ENCODE results near the gene PRUNE1.

Gene PRUNE1

DNA sequence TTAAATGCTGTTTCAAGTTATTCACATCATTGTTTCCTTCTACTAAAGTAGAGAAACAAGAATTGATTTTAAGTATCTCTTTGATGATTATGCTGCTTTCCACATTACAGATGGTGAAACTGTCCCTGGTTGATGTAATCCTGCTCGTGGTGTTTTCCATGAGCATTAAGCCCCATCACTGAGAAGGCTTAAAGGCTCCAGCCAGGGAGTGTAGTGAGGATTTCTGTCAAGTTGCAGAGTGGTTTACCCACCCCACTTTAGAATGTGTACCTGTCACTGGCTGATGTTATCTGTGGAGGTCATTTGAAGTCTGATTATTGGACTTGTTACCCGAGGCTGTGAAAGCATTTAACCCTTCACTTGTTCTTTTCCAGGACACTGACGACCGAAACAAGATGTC is 46.5 kb upstream of the PRUNE1 start (continued):
- TF ChIP-seq ARNTL (CRISPR knock-in tag; IDR thresholded peaks at IDR 0.05; ENCODE audit: borderline replicate concordance, low read depth) (no peak), ZC3H10 (CRISPR knock-in tag; IDR thresholded peaks at IDR 0.05) (no peak), ZNF70 (CRISPR knock-in tag; IDR thresholded peaks at IDR 0.05) (no peak), BACH2 (CRISPR knock-in tag; IDR thresholded peaks at IDR 0.05; ENCODE audit: borderline replicate concordance) (no peak), SNAI2 (CRISPR knock-in tag; IDR thresholded peaks at IDR 0.05) (no peak), ESRRG (CRISPR knock-in tag; IDR thresholded peaks at IDR 0.05) (no peak)
- TF ChIP-seq, protein P1, sequence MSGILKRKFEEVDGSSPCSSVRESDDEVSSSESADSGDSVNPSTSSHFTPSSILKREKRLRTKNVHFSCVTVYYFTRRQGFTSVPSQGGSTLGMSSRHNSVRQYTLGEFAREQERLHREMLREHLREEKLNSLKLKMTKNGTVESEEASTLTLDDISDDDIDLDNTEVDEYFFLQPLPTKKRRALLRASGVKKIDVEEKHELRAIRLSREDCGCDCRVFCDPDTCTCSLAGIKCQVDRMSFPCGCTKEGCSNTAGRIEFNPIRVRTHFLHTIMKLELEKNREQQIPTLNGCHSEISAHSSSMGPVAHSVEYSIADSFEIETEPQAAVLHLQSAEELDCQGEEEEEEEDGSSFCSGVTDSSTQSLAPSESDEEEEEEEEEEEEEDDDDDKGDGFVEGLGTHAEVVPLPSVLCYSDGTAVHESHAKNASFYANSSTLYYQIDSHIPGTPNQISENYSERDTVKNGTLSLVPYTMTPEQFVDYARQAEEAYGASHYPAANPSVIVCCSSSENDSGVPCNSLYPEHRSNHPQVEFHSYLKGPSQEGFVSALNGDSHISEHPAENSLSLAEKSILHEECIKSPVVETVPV (CRISPR knock-in tag; IDR thresholded peaks at IDR 0.05): no peak

DNA sequence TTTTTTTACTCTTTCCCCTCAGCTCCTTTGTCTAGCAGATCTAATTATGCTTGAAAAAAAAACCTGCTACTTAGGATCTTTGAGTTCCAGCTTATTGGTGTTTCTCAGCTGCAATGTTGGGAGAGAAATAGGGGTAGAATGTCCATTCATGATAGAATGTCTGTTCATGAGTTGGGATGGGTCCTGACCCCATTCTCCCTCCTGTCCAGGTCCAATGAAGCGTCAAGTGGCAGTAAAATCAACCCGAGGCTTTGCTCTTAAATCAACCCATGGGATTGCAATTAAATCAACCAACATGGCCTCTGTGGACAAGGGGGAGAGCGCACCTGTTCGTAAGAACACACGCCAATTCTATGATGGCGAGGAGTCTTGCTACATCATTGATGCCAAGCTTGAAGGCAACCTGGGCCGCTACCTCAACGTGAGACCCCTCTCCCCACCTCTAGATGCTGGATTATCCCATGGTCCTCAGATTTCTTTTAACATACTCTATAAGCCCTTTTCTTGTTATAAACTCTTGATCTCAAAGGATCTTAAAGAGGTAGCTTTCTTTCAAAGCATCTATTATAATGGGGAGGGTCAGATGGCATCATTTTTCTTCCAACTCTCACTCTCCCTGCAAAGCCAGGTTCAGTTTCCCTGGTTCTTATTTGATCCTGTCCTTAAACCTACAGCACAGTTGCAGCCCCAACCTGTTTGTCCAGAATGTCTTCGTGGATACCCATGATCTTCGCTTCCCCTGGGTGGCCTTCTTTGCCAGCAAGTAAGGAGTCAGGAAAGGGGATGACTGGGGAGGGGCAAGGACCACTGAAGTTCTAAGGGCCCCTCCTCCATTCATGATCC is 44.7 kb upstream of the PRUNE1 start:
- no peak for ATAC-seq
- TF ChIP-seq PPARA (CRISPR knock-in tag; IDR thresholded peaks at IDR 0.05; ENCODE audit: borderline replicate concordance) (no peak), TOX (CRISPR knock-in tag; IDR thresholded peaks at IDR 0.05; ENCODE audit: borderline replicate concordance) (no peak), RARB (CRISPR knock-in tag; IDR thresholded peaks at IDR 0.05) (0 out of 2 replicates have a peak, but pooled peaks have one; percentile 23)

DNA sequence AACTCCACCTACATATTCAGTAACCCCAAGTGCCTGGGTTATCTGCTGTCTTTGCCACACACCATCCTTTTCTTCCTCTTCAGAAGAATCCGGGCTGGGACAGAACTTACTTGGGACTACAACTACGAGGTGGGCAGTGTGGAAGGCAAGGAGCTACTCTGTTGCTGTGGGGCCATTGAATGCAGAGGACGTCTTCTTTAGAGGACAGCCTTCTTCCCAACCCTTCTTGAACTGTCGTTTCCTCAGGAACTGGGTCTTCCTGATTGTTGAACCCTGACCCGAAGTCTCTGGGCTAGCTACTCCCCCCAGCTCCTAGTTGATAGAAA is 44.1 kb upstream of the PRUNE1 start:
- no peak for TF ChIP-seq ZFP30 (CRISPR knock-in tag; IDR thresholded peaks at IDR 0.05)
- no peak for TF ChIP-seq PPARA (CRISPR knock-in tag; IDR thresholded peaks at IDR 0.05; ENCODE audit: borderline replicate concordance)
- no peak for TF ChIP-seq ESRRG (CRISPR knock-in tag; IDR thresholded peaks at IDR 0.05)
- TF ChIP-seq, protein P1 (CRISPR knock-in tag; IDR thresholded peaks at IDR 0.05): no peak
- TF ChIP-seq ZNF565 (CRISPR knock-in tag; conservative IDR thresholded peaks at IDR 0.05; ENCODE audit: low read depth): no peak
- TF ChIP-seq OSR1 (CRISPR knock-in tag; IDR thresholded peaks at IDR 0.05): no peak
- no peak for TF ChIP-seq TCF4 (CRISPR knock-in tag; IDR thresholded peaks at IDR 0.05; ENCODE audit: borderline replicate concordance)
- TF ChIP-seq, protein P2, sequence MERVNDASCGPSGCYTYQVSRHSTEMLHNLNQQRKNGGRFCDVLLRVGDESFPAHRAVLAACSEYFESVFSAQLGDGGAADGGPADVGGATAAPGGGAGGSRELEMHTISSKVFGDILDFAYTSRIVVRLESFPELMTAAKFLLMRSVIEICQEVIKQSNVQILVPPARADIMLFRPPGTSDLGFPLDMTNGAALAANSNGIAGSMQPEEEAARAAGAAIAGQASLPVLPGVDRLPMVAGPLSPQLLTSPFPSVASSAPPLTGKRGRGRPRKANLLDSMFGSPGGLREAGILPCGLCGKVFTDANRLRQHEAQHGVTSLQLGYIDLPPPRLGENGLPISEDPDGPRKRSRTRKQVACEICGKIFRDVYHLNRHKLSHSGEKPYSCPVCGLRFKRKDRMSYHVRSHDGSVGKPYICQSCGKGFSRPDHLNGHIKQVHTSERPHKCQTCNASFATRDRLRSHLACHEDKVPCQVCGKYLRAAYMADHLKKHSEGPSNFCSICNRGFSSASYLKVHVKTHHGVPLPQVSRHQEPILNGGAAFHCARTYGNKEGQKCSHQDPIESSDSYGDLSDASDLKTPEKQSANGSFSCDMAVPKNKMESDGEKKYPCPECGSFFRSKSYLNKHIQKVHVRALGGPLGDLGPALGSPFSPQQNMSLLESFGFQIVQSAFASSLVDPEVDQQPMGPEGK (CRISPR knock-in tag; IDR thresholded peaks at IDR 0.05; ENCODE audit: borderline replicate concordance): no peak
- no peak for TF ChIP-seq ISL1 (CRISPR knock-in tag; IDR thresholded peaks at IDR 0.05)
- TF ChIP-seq RARB (CRISPR knock-in tag; IDR thresholded peaks at IDR 0.05): no peak
- TF ChIP-seq SNAI2 (CRISPR knock-in tag; IDR thresholded peaks at IDR 0.05): no peak
- no peak for TF ChIP-seq ZC3H10 (CRISPR knock-in tag; IDR thresholded peaks at IDR 0.05)
- no peak for TF ChIP-seq GLIS3 (CRISPR knock-in tag; IDR thresholded peaks at IDR 0.05)
- no peak for TF ChIP-seq TOX (CRISPR knock-in tag; IDR thresholded peaks at IDR 0.05; ENCODE audit: borderline replicate concordance)
- TF ChIP-seq ARNTL (CRISPR knock-in tag; IDR thresholded peaks at IDR 0.05; ENCODE audit: borderline replicate concordance, low read depth): no peak
- TF ChIP-seq BACH2 (CRISPR knock-in tag; IDR thresholded peaks at IDR 0.05; ENCODE audit: borderline replicate concordance): no peak
- TF ChIP-seq ZNF70 (CRISPR knock-in tag; IDR thresholded peaks at IDR 0.05): no peak
- no peak for TF ChIP-seq CSDC2 (CRISPR knock-in tag; IDR thresholded peaks at IDR 0.05)
- TF ChIP-seq, protein P3, sequence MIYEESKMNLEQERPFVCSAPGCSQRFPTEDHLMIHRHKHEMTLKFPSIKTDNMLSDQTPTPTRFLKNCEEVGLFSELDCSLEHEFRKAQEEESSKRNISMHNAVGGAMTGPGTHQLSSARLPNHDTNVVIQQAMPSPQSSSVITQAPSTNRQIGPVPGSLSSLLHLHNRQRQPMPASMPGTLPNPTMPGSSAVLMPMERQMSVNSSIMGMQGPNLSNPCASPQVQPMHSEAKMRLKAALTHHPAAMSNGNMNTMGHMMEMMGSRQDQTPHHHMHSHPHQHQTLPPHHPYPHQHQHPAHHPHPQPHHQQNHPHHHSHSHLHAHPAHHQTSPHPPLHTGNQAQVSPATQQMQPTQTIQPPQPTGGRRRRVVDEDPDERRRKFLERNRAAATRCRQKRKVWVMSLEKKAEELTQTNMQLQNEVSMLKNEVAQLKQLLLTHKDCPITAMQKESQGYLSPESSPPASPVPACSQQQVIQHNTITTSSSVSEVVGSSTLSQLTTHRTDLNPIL (CRISPR knock-in tag; IDR thresholded peaks at IDR 0.05; ENCODE audit: low read depth): no peak
- no peak for TF ChIP-seq ZNF8 (CRISPR knock-in tag; IDR thresholded peaks at IDR 0.05)
- no peak for ATAC-seq

DNA sequence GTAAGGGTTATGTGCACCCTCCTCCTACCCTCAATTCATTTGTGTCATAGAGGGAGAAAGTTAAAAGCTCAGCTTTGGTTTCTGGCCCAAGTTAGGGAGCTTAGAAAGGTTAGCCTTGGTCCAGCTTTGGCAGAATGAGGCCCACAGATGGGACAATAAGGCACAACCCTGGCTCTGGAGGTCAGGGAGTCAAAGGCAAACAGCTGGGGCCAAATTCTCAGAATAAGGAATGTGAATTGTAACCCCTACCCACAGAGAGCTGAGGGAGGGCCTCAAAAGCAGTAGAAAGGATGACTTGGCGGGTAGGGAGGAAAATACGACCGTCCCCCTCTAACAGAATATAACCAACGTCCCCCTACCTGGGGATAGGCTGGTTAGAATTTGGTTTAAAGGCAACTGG is 42.6 kb upstream of the PRUNE1 start:
- TF ChIP-seq ZNF70 (CRISPR knock-in tag; IDR thresholded peaks at IDR 0.05): no peak
- no peak for TF ChIP-seq BACH2 (CRISPR knock-in tag; IDR thresholded peaks at IDR 0.05; ENCODE audit: borderline replicate concordance)
- no peak for TF ChIP-seq ZNF565 (CRISPR knock-in tag; conservative IDR thresholded peaks at IDR 0.05; ENCODE audit: low read depth)
- no peak for TF ChIP-seq ZFP3 (CRISPR knock-in tag; IDR thresholded peaks at IDR 0.05)
- TF ChIP-seq OSR1 (CRISPR knock-in tag; IDR thresholded peaks at IDR 0.05): no peak
- TF ChIP-seq CSDC2 (CRISPR knock-in tag; IDR thresholded peaks at IDR 0.05): no peak
- no peak for TF ChIP-seq ISL1 (CRISPR knock-in tag; IDR thresholded peaks at IDR 0.05)
- no peak for TF ChIP-seq RARB (CRISPR knock-in tag; IDR thresholded peaks at IDR 0.05)
- TF ChIP-seq, protein P3 (CRISPR knock-in tag; IDR thresholded peaks at IDR 0.05; ENCODE audit: low read depth): no peak
- no peak for TF ChIP-seq TOX (CRISPR knock-in tag; IDR thresholded peaks at IDR 0.05; ENCODE audit: borderline replicate concordance)
- TF ChIP-seq ARNTL (CRISPR knock-in tag; IDR thresholded peaks at IDR 0.05; ENCODE audit: borderline replicate concordance, low read depth): no peak
- TF ChIP-seq ZC3H10 (CRISPR knock-in tag; IDR thresholded peaks at IDR 0.05): no peak
- TF ChIP-seq, protein P4, sequence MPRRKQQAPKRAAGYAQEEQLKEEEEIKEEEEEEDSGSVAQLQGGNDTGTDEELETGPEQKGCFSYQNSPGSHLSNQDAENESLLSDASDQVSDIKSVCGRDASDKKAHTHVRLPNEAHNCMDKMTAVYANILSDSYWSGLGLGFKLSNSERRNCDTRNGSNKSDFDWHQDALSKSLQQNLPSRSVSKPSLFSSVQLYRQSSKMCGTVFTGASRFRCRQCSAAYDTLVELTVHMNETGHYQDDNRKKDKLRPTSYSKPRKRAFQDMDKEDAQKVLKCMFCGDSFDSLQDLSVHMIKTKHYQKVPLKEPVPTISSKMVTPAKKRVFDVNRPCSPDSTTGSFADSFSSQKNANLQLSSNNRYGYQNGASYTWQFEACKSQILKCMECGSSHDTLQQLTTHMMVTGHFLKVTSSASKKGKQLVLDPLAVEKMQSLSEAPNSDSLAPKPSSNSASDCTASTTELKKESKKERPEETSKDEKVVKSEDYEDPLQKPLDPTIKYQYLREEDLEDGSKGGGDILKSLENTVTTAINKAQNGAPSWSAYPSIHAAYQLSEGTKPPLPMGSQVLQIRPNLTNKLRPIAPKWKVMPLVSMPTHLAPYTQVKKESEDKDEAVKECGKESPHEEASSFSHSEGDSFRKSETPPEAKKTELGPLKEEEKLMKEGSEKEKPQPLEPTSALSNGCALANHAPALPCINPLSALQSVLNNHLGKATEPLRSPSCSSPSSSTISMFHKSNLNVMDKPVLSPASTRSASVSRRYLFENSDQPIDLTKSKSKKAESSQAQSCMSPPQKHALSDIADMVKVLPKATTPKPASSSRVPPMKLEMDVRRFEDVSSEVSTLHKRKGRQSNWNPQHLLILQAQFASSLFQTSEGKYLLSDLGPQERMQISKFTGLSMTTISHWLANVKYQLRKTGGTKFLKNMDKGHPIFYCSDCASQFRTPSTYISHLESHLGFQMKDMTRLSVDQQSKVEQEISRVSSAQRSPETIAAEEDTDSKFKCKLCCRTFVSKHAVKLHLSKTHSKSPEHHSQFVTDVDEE (CRISPR knock-in tag; IDR thresholded peaks at IDR 0.05): no peak
- TF ChIP-seq PPARA (CRISPR knock-in tag; IDR thresholded peaks at IDR 0.05; ENCODE audit: borderline replicate concordance): no peak
- ATAC-seq: no peak

Data from SK-N-SH treated with all-trans-retinoic acid at 6 μM for 48 hours (cell line).